ENCODE results near the gene STX5. TPM values are rescaled to one million over a fixed set of nuclear protein-coding genes. Genes with fewer than 3 reads are reported as not detected.
A peak's percentile ranks its signal among the peaks of the same experiment; 100 is the strongest.

STX5 gene
- total RNA-seq, 1 experiment from 2014 or later: 38.3 TPM

DNA sequence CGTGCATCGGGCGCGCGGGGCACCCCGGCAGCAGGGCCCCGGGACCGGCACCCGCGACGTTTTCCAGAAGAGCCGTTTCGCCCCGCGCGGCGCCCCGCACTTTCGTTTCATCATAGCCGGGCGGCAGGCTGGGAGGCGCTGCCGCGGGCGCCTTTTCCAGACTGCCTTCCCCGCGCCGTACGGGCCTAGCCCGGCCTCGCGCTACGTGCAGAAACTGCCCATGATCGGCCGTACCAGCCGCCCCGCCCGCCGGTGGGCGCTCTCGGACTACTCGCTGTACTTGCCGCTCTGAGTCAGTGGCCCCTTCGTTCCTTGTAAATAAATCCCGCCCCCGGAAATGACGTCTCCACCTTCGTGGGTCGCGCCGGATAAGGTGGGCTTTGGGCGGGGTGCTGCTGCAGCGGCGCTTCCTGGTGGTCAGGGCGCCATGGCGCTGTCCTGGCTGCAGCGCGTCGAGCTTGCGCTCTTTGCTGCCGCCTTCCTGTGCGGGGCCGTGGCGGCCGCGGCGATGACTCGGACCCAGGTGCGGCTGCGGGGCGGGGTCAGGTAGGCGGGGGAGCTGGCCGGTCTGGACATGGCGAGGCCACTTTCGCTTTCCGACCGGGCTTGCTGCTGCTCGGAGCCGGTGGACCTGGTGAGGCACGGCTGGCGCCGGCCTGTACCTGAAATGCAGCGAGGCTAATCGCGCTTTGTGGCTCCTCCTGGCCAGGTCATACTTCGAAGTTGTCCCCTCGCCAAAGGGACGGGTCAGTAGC is 44.7 kb downstream of the STX5 start, which contains the start of gene TMEM179B:
TSS of gene TMEM179B (plus strand) at position 398 of the 755 bp plus-strand sequence. CDS start at position 428, 30 bp downstream.
- H3K36me3 Mint-ChIP-seq (ENCODE audit: insufficient read depth, unreplicated experiment): peaks cover 63% of the 10 kb centered on the region
- BruUV-seq (replicated peaks): no TSS peak

DNA sequence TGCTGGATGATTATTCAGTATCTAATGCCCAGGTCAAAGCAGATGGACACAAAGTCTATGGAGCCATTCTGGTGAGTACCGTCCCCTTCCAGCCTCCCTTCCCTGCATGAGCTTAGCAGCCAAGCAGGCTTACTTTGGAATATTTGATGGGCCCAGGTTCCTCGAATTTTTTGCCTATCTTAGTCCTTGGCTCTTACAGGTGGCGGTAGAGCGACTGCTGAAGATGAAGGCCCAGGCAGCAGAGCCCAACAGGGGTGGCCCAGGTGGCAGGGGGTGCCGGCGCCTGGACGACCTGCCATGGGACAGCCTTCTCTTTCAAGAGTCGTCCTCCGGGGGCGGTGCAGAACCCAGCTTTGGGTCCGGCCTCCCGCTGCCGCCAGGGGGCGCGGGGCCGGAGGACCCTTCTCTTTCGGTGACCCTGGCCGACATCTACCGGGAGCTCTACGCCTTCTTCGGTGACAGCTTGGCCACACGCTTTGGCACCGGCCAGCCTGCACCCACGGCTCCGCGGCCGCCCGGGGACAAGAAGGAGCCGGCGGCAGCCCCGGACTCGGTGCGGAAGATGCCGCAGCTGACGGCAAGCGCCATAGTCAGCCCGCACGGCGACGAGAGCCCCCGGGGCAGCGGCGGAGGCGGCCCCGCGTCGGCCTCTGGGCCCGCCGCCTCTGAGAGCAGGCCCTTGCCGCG is 45.4 kb downstream of the STX5 start:
- CTCF ChIA-PET: interaction anchor here (0.5 to 3.1 kb wide), 18 partner anchors 10 to 165 kb away, joined by 3 to 16 read pairs (median 3); partner anchors contain the start of genes B3GAT3, HNRNPUL2, POLR2G and SLC3A2
- peak; percentile 93 for DNase-seq

More for the DNA sequence above, 44.7 kb downstream of the STX5 start, which contains the start of gene TMEM179B:
- no peaks in the 10 kb centered on the region for H3K27me3 Mint-ChIP-seq (ENCODE audit: unreplicated experiment)
- peak; percentile 98 for DNase-seq
- H3K9me3 Mint-ChIP-seq (ENCODE audit: low read depth, unreplicated experiment): no peaks in the 10 kb centered on the region
- H3K27ac Mint-ChIP-seq (ENCODE audit: unreplicated experiment): peak within 1 kb of the TSS; percentile 93
- H3K4me1 Mint-ChIP-seq (ENCODE audit: low read depth, unreplicated experiment): peaks cover 24% of the 10 kb centered on the region
- intact Hi-C loops (cut with micrococcal nuclease; ENCODE audit: unreplicated experiment): loop anchor here (5.0 kb wide), 1 partner anchor 90 kb away; no protein-coding TSS in a partner anchor
- CTCF ChIA-PET: interaction anchor here (0.5 to 3.1 kb wide), 21 partner anchors 11 to 166 kb away, joined by 3 to 16 read pairs (median 4); partner anchors contain the start of genes B3GAT3, HNRNPUL2, POLR2G and SLC3A2
- TF ChIP-seq, protein P1, sequence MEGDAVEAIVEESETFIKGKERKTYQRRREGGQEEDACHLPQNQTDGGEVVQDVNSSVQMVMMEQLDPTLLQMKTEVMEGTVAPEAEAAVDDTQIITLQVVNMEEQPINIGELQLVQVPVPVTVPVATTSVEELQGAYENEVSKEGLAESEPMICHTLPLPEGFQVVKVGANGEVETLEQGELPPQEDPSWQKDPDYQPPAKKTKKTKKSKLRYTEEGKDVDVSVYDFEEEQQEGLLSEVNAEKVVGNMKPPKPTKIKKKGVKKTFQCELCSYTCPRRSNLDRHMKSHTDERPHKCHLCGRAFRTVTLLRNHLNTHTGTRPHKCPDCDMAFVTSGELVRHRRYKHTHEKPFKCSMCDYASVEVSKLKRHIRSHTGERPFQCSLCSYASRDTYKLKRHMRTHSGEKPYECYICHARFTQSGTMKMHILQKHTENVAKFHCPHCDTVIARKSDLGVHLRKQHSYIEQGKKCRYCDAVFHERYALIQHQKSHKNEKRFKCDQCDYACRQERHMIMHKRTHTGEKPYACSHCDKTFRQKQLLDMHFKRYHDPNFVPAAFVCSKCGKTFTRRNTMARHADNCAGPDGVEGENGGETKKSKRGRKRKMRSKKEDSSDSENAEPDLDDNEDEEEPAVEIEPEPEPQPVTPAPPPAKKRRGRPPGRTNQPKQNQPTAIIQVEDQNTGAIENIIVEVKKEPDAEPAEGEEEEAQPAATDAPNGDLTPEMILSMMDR (IDR thresholded peaks at IDR 0.05; ENCODE audit: unreplicated experiment): peak; percentile 23
- H3K4me3 Mint-ChIP-seq (ENCODE audit: low read depth, unreplicated experiment): peak within 1 kb of the TSS; percentile 96

DNA sequence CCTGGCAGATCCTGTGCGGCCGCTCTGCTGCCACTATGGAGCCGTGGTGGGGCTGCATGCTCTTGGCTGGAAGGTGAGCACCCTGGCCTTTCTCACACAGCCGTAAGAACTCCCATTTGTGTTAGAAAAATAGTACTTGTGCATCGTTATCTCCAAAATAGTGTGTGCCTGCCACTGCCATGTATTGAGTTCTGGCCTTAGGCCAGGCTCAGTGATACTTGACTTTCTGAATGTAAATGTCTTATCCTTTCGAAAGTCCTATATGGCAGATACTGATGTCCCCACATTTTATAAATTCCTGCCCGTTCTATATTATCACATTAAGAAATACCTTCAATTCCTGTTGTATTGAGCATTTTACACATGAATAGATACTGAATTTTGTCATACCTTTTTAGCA is 49.1 kb downstream of the STX5 start:
- Mint-ChIP-seq H3K27ac (ENCODE audit: unreplicated experiment) (no peak overlapping the region), H3K4me1 (ENCODE audit: low read depth, unreplicated experiment) (no peaks in the 10 kb centered on the region), H3K9me3 (ENCODE audit: low read depth, unreplicated experiment) (no peaks in the 10 kb centered on the region), H3K36me3 (ENCODE audit: insufficient read depth, unreplicated experiment) (peaks cover 26% of the 10 kb centered on the region), H3K27me3 (ENCODE audit: unreplicated experiment) (no peaks in the 10 kb centered on the region), H3K4me3 (ENCODE audit: low read depth, unreplicated experiment) (no peak overlapping the region)
- no peak for DNase-seq
- BruUV-seq (replicated peaks): no TSS peak
- intact Hi-C loops (cut with micrococcal nuclease; ENCODE audit: unreplicated experiment): no loop called here
- CTCF ChIA-PET: no interaction called here
- TF ChIP-seq, protein P1 (IDR thresholded peaks at IDR 0.05; ENCODE audit: unreplicated experiment): no peak

More for the DNA sequence above, 45.4 kb downstream of the STX5 start:
- H3K4me3 Mint-ChIP-seq (ENCODE audit: low read depth, unreplicated experiment): peak overlapping the region; percentile 96
- no peaks in the 10 kb centered on the region for H3K27me3 Mint-ChIP-seq (ENCODE audit: unreplicated experiment)
- TF ChIP-seq, protein P1 (IDR thresholded peaks at IDR 0.05; ENCODE audit: unreplicated experiment): peak; percentile 95
- H3K4me1 Mint-ChIP-seq (ENCODE audit: low read depth, unreplicated experiment): peaks cover 24% of the 10 kb centered on the region
- intact Hi-C loops (cut with micrococcal nuclease; ENCODE audit: unreplicated experiment): loop anchor here (1.0 to 5.0 kb wide), 2 partner anchors 76 to 91 kb away; no protein-coding TSS in a partner anchor
- H3K9me3 Mint-ChIP-seq (ENCODE audit: low read depth, unreplicated experiment): no peaks in the 10 kb centered on the region
- peaks cover 56% of the 10 kb centered on the region for H3K36me3 Mint-ChIP-seq (ENCODE audit: insufficient read depth, unreplicated experiment)
- H3K27ac Mint-ChIP-seq (ENCODE audit: unreplicated experiment): peak overlapping the region; percentile 93
- TSS peak; percentile 14 for BruUV-seq (replicated peaks)

DNA sequence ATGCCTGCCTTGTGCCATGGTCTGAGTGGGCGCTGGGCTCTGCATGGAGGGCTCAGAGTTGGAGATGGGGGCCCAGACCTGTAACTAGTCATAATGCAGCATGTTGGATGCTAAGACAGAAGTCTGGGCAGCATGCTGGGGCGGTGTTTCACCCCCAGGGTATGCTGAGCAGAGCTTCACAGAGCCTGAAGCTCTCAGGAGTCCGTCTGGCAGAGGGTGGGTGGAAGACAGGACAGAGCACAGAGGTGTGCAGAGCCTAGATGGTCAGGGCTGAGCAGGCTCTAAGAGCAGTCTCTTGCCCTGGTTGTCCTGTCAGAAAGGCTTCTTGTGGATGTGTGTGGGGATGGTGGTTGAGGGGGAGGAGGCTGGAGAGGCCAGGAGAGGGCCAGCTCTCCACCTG is 53.4 kb downstream of the STX5 start:
- no peak for DNase-seq
- no peaks in the 10 kb centered on the region for H3K9me3 Mint-ChIP-seq (ENCODE audit: low read depth, unreplicated experiment)
- no TSS peak for BruUV-seq (replicated peaks)
- H3K27ac Mint-ChIP-seq (ENCODE audit: unreplicated experiment): no peak overlapping the region
- CTCF ChIA-PET: no interaction called here
- H3K4me1 Mint-ChIP-seq (ENCODE audit: low read depth, unreplicated experiment): no peaks in the 10 kb centered on the region
- TF ChIP-seq, protein P1 (IDR thresholded peaks at IDR 0.05; ENCODE audit: unreplicated experiment): no peak
- H3K36me3 Mint-ChIP-seq (ENCODE audit: insufficient read depth, unreplicated experiment): peaks cover 41% of the 10 kb centered on the region
- no peaks in the 10 kb centered on the region for H3K27me3 Mint-ChIP-seq (ENCODE audit: unreplicated experiment)
- intact Hi-C loops (cut with micrococcal nuclease; ENCODE audit: unreplicated experiment): no loop called here
- no peak overlapping the region for H3K4me3 Mint-ChIP-seq (ENCODE audit: low read depth, unreplicated experiment)
